HL-60 (cell line): ENCODE data around the gene YDJC.
"Not testable (repeated sequence)": the region's sequence is repeated elsewhere in the genome, so short reads cannot be mapped to it uniquely, and the experiment has no call there.

ENCODE experiments used
- DNase-seq, 2 experiments: peaks; one replicate each; pipeline ENCODE4 v3.0.0-alpha.2; 2010 to 2020; ENCODE audit warnings: low read depth in 1 of 2, low spot score in 1 of 2
- H3K27ac ChIP-seq: fragments of 250-450 bp; sonication (Bioruptor Pico); replicated peaks from 2 replicates; pipeline ENCODE4 v1.5.1; 2020; ENCODE audit warnings: mild to moderate bottlenecking, moderate library complexity
- H3K27me3 ChIP-seq: fragments of 250-450 bp; sonication (Bioruptor Pico); 2 replicates; pipeline ENCODE4 v1.5.1; 2021; ENCODE audit warnings: mild to moderate bottlenecking, moderate library complexity; ENCODE audit not compliant: insufficient read depth, poor library complexity, severe bottlenecking
- H3K4me3 ChIP-seq: replicated peaks from 2 replicates; pipeline ENCODE4 v1.5.1; 2011; ENCODE audit warnings: mild to moderate bottlenecking, control low read depth, low read length; ENCODE audit not compliant: insufficient read depth
- CTCF ChIP-seq: IDR thresholded peaks from one replicate; pipeline ENCODE4 v1.5.1; 2011; ENCODE audit warnings: low read length, control low read depth, inconsistent platforms; ENCODE audit not compliant: insufficient read depth
- GABPA ChIP-seq: IDR thresholded peaks from 2 replicates; pipeline ENCODE4 v1.6.1; 2012; ENCODE audit warnings: low read depth
- POLR2AphosphoS5 ChIP-seq: IDR thresholded peaks from 2 replicates; pipeline ENCODE4 v1.6.1; 2012; ENCODE audit warnings: low read depth
- REST ChIP-seq: IDR thresholded peaks from 2 replicates; pipeline ENCODE4 v1.6.1; 2012; ENCODE audit warnings: low read depth; ENCODE audit not compliant: insufficient replicate concordance
- SPI1 ChIP-seq: IDR thresholded peaks from 2 replicates; pipeline ENCODE4 v1.6.1; 2012; ENCODE audit warnings: low read depth, mild to moderate bottlenecking, borderline replicate concordance

YDJC gene

GRCh38 chr22:21622919-21623647 is 6.7 kb downstream of the YDJC start:
- Histone ChIP-seq H3K4me3 (no peak overlapping the region), H3K27ac (peak overlapping the region; percentile 38), H3K27me3 (no peaks in the 10 kb centered on the region)
- TF ChIP-seq GABPA, result no peak
- peak; percentile 13; the same call in 1 of the 2 replicates for TF ChIP-seq POLR2AphosphoS5
- no peak for DNase-seq

GRCh38 chr22:21622011-21622918 is 7.6 kb downstream of the YDJC start:
- peak; percentile 32; the same call in 1 of the 2 replicates for TF ChIP-seq SPI1
- no peak; the same call in 1 of the 2 replicates for TF ChIP-seq POLR2AphosphoS5
- no peak for TF ChIP-seq REST
- no peak for TF ChIP-seq GABPA
- TF ChIP-seq CTCF, result no peak
- Histone ChIP-seq H3K27me3 (no peaks in the 10 kb centered on the region), H3K4me3 (no peak overlapping the region), H3K27ac (peak overlapping the region; percentile 38)
- peak; percentile 54 to 80 for DNase-seq

GRCh38 chr22:21621025-21621424 is 8.8 kb downstream of the YDJC start:
- TF ChIP-seq REST (no peak), SPI1 (no peak)

GRCh38 chr22:21617337-21617736 is 12.5 kb downstream of the YDJC start:
- not testable (repeated sequence) for DNase-seq, H3K27me3 ChIP-seq, H3K4me3 ChIP-seq, H3K27ac ChIP-seq

More at GRCh38 chr22:21621025-21621424, 8.8 kb downstream of the YDJC start:
- Histone ChIP-seq H3K27me3 (no peaks in the 10 kb centered on the region), H3K27ac (peak overlapping the region; percentile 43; the same call in 1 of the 2 replicates), H3K4me3 (no peak overlapping the region)
- no peak for DNase-seq

GRCh38 chr22:21615731-21616130 is 14.1 kb downstream of the YDJC start:
- Histone ChIP-seq H3K27ac (no peak overlapping the region), H3K27me3 (no peaks in the 10 kb centered on the region), H3K4me3 (no peak overlapping the region)
- DNase-seq, result no peak
- TF ChIP-seq POLR2AphosphoS5, result no peak
- no peak for TF ChIP-seq GABPA
- no peak for TF ChIP-seq SPI1
- TF ChIP-seq REST, result no peak
- TF ChIP-seq CTCF, result no peak
